Spleen (tissue), 11 donors: ENCODE data around the gene OXLD1. TPM values are rescaled to one million over a fixed set of nuclear protein-coding genes. Genes with fewer than 3 reads are reported as not detected.
"Not testable (repeated sequence)": the region's sequence is repeated elsewhere in the genome, so short reads cannot be mapped to it uniquely, and the experiment has no call there.

Source experiments
- DNase-seq: peaks from one replicate; pipeline ENCODE4 v3.0.0-alpha.2; 2020
- H3K27ac ChIP-seq, 8 donors: fragments of 200-600 bp; sonication (generic) in 7 of 8; 1 replicate in 4 of 8; 2 replicates in 4 of 8; pipeline versions ENCODE4 v1.5.0 to v1.8.0; 2016 to 2021; ENCODE audit warnings: inconsistent platforms in 4 of 8, mild to moderate bottlenecking in 4 of 8, moderate library complexity in 1 of 8
- H3K27me3 ChIP-seq, 7 donors: fragments of 200-600 bp; sonication (generic) in 6 of 7; replicated peaks in 1 of 7; 1 replicate in 4 of 7; 2 replicates in 3 of 7; pipeline versions ENCODE4 v1.5.0 to v1.8.0; 2016 to 2021; ENCODE audit warnings: inconsistent platforms in 3 of 7, mild to moderate bottlenecking in 1 of 7
- H3K36me3 ChIP-seq, 6 donors: fragments of 200-600 bp; sonication (generic) in 5 of 6; 1 replicate in 4 of 6; 2 replicates in 2 of 6; pipeline versions ENCODE4 v1.5.0 to v1.8.0; 2016 to 2021; ENCODE audit warnings: inconsistent platforms in 2 of 6
- H3K4me1 ChIP-seq, 6 donors: fragments of 200-600 bp; sonication (generic) in 5 of 6; 1 replicate in 3 of 6; 2 replicates in 3 of 6; pipeline versions ENCODE4 v1.5.0 to v1.8.0; 2016 to 2021; ENCODE audit warnings: inconsistent platforms in 3 of 6
- H3K4me3 ChIP-seq, 8 donors: fragments of 200-600 bp; sonication (generic) in 7 of 8; 1 replicate in 4 of 8; 2 replicates in 4 of 8; pipeline versions ENCODE4 v1.5.0 to v1.8.0; 2016 to 2021; ENCODE audit warnings: inconsistent platforms in 4 of 8, mild to moderate bottlenecking in 4 of 8, moderate library complexity in 2 of 8
- H3K9me3 ChIP-seq, 8 donors: fragments of 200-600 bp; sonication (generic) in 7 of 8; 1 replicate in 4 of 8; 2 replicates in 4 of 8; pipeline versions ENCODE4 v1.5.0 to v1.8.0; 2016 to 2021; ENCODE audit warnings: inconsistent platforms in 4 of 8
- POLR2A ChIP-seq, 3 donors: fragments of 450-650 bp; IDR thresholded peaks; one replicate each; pipeline ENCODE4 v1.5.1; 2017; ENCODE audit warnings: antibody characterized with exemption in 3 of 3, mild to moderate bottlenecking in 1 of 3
- POLR2AphosphoS5 ChIP-seq, 3 donors: sonication (generic); formaldehyde crosslinking; IDR thresholded peaks; one replicate each; pipeline ENCODE4 v1.5.1; 2017; ENCODE audit warnings: antibody characterized with exemption in 3 of 3
- WGBS, 5 donors: extraction: QIAGEN DNeasy Blood & Tissue Kit in 3 of 5; methylation state at CpG; one replicate each; pipeline versions ENCODE4 v1.1.5 to v1.1.7; 2013 to 2018; 5-methylcytosine and 5-hydroxymethylcytosine counted together
- intact Hi-C: fragments of 100-400 bp; cut with DNase I; formaldehyde crosslinking; loops from one replicate; pipeline ENCODE4 v1.15.0; 2023; ENCODE audit warnings: low total_unique reads
- polyA plus RNA-seq, 3 donors: library from polyadenylated mRNA; stranded (reverse); fragments of 200-250 nt; gene quantifications; one replicate each; pipeline ENCODE4 v1.2.1, GENCODE V29; 2013
- total RNA-seq, 7 donors: library from RNA; depleted of rRNA in 3 of 7; stranded (reverse); fragments of >200 nt in 3 of 7; fragmentation: NEBNext Ultra II Directional in 4 of 7; extraction: Animal tissue kit (Norgen Biotek cat#: 25700) in 4 of 7; gene quantifications; one replicate each; pipeline versions ENCODE4 v1.1.0 to v1.2.1, GENCODE V29; 2016 to 2021
- TF ChIP-seq, protein P1 (sequence below), 11 experiments: fragments of 200-600 bp in 7 of 11; fragments of 450-650 bp in 4 of 11; sonication (generic) in 4 of 11; IDR thresholded peaks in 8 of 11; conservative IDR thresholded peaks in 3 of 11; 1 replicate in 7 of 11; 2 replicates in 4 of 11; pipeline versions ENCODE4 v1.4.0 to v1.8.0; 2016 to 2021; ENCODE audit warnings: antibody characterized with exemption in 11 of 11, inconsistent platforms in 4 of 11, mild to moderate bottlenecking in 1 of 11
- donor health status: healthy with polysubstance abuse.
- donor health status: DM: no; HTN: no; CAD: no; lungs with moderate emphysema.
- donor health status: DM: no; HTN: no; CAD: no.
- donor health status: Bipolar disorder and iron deficiency.
- donor health status: healthy.
- donor health status: DM: no; HTN: no; CAD: no.
- donor health status: DM: yes; HTN: yes; CAD: no.

The OXLD1 gene
- total and polyA plus RNA-seq, 10 donors: 29.4 to 110 (median 36.8) TPM

DNA sequence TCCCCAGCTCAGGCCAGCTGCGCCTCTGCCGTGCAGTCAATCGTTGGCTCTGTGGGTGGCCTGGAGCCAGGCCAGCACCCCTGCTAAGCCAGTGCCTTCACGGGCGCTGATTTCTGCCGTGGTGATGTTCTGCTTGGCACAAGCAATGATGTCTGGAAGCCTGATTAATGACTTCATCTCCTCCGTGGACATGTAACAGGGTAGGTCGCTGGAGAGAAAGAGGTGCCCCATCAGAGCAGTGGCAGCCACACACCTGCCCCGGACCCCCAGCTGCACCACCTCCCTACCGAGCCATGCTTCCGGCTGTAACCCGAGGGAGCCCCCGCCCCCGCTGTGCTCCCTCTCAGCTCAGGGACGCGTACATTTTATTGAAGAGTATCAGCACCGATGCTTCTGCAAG lies 15.3 kb upstream of the OXLD1 start:
- no peak overlapping the region for H3K27ac ChIP-seq
- no peak for DNase-seq
- peaks cover 19 to 50% (median 36%) of the 10 kb centered on the region in 6 donors for H3K4me1 ChIP-seq
- H3K36me3 ChIP-seq: peaks cover 0 to 50% (median 22%) of the 10 kb centered on the region in 6 donors
- TF ChIP-seq POLR2A (IDR thresholded peaks at IDR 0.05) (no peak), POLR2AphosphoS5 (IDR thresholded peaks at IDR 0.05) (no peak)
- TF ChIP-seq, protein P1, sequence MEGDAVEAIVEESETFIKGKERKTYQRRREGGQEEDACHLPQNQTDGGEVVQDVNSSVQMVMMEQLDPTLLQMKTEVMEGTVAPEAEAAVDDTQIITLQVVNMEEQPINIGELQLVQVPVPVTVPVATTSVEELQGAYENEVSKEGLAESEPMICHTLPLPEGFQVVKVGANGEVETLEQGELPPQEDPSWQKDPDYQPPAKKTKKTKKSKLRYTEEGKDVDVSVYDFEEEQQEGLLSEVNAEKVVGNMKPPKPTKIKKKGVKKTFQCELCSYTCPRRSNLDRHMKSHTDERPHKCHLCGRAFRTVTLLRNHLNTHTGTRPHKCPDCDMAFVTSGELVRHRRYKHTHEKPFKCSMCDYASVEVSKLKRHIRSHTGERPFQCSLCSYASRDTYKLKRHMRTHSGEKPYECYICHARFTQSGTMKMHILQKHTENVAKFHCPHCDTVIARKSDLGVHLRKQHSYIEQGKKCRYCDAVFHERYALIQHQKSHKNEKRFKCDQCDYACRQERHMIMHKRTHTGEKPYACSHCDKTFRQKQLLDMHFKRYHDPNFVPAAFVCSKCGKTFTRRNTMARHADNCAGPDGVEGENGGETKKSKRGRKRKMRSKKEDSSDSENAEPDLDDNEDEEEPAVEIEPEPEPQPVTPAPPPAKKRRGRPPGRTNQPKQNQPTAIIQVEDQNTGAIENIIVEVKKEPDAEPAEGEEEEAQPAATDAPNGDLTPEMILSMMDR (IDR thresholded peaks at IDR 0.05 in 8 of 11, conservative IDR thresholded peaks at IDR 0.05 in 3 of 11): no peak
- H3K27me3 ChIP-seq: no peaks in the 10 kb centered on the region
- no peak overlapping the region for H3K4me3 ChIP-seq
- H3K9me3 ChIP-seq: no peaks in the 10 kb centered on the region
- 84 to 91% (median 89%) methylated on average over 16 to 17 of the region's 17 CpGs for WGBS, 5 donors
- intact Hi-C loops: no loop called here

DNA sequence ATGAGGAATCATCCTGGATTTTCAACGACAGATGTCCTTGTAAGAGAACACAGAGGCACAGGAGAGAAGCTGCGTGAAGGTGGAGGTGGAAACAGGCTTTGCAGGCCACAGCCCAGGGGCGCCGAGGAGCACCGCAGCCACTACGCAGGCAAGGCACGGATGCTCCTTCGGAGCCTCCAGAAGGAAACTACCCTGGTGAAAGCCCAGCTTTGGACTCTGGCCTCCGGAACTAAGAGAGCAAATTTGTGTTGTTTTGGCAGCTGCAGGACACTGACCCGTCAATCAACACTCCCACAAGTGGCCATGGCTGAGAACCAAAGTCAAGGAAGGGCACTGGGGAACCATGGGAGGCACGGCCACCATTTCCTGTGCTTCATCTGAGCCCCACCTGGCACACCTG lies 13.7 kb upstream of the OXLD1 start:
- DNase-seq: no peak
- intact Hi-C loops: no loop called here
- Histone ChIP-seq H3K4me1 (peaks cover 14 to 50% (median 29%) of the 10 kb centered on the region in 6 donors), H3K27ac (no peak overlapping the region), H3K9me3 (no peaks in the 10 kb centered on the region), H3K36me3 (peaks cover 0 to 39% (median 13%) of the 10 kb centered on the region in 6 donors), H3K4me3 (no peak overlapping the region), H3K27me3 (no peaks in the 10 kb centered on the region)
- TF ChIP-seq, protein P1 (IDR thresholded peaks at IDR 0.05 in 8 of 11, conservative IDR thresholded peaks at IDR 0.05 in 3 of 11): no peak
- TF ChIP-seq POLR2AphosphoS5 (IDR thresholded peaks at IDR 0.05): no peak
- TF ChIP-seq POLR2A (IDR thresholded peaks at IDR 0.05): no peak
- WGBS, 5 donors: 87 to 96% (median 91%) methylated on average over 11 of the region's 11 CpGs

DNA sequence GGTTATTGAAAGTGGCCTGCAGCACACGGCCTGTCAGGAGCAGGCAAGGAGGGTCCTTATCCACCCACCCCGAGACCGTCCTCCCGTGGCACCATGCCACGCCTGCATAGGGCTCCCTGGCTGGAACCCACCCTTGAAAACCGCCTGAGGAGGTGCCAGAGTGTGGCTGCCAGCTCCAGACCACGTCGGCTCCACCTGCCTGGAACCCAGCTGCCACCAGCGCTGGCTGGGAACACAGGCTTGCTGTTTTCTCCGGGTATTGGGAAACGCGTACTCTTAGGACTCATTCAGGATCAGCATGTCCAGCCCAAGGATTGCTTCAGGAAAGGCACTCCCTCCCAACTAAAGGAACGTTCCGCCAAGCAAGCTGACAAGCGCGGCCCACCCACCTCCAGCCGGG lies 10.5 kb upstream of the OXLD1 start:
- WGBS, 5 donors: 88 to 97% (median 93%) methylated on average over 12 to 17 of the region's 17 CpGs
- Histone ChIP-seq H3K4me3 (no peak overlapping the region), H3K36me3 (peaks cover 0 to 67% (median 41%) of the 10 kb centered on the region in 6 donors), H3K27ac (no peak overlapping the region), H3K27me3 (no peaks in the 10 kb centered on the region), H3K9me3 (no peaks in the 10 kb centered on the region), H3K4me1 (peaks cover 0 to 25% (median 8%) of the 10 kb centered on the region in 6 donors)
- TF ChIP-seq, protein P1 (IDR thresholded peaks at IDR 0.05 in 8 of 11, conservative IDR thresholded peaks at IDR 0.05 in 3 of 11): no peak
- no peak for TF ChIP-seq POLR2A (IDR thresholded peaks at IDR 0.05)
- TF ChIP-seq POLR2AphosphoS5 (IDR thresholded peaks at IDR 0.05): peak in 1 of 3 donors; percentile 52
- no peak for DNase-seq
- intact Hi-C loops: no loop called here

DNA sequence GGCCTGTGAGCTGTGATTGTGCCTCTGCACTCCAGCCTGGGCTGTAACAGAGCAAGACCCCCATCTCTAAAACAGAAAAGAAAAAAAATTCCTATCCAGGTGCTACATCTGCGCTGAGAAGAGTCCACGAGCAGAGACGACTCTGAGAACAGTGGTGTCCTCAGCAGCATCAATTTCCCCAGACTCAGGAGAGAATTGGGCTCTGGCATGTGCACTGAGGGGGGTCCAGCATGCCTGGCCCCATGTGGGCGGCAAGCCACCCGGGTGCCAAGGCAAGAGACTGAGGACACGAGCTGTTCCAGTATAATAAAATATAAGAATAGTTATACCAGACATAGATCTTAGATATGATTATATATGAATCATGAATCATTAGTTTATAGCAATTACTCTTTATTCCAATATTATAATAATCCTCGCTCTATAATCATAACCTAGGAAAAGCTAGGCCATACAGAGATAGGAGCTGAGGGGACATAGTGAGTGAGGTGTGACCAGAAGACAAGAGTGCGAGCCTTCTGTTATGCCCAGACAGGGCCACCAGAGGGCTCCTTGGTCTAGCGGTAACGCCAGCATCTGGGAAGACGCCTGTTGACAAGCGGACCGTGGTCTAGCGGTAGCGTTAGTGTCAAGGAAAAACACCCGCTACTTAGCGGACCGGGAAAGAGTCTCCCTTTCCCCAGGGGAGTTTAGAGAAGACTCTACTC lies 9.3 kb upstream of the OXLD1 start:
- H3K9me3 ChIP-seq, DNase-seq, intact Hi-C loops, H3K27me3 ChIP-seq, H3K4me3 ChIP-seq, H3K27ac ChIP-seq: not testable (repeated sequence)
- peak; percentile 11 to 35 (median 34) for TF ChIP-seq POLR2AphosphoS5 (IDR thresholded peaks at IDR 0.05)
- TF ChIP-seq, protein P1 (IDR thresholded peaks at IDR 0.05 in 8 of 11, conservative IDR thresholded peaks at IDR 0.05 in 3 of 11): peak; percentile 44 to 79 (median 67)
- Histone ChIP-seq H3K36me3 (peaks cover 0 to 67% (median 44%) of the 10 kb centered on the region in 6 donors), H3K4me1 (peaks cover 0 to 18% (median 5%) of the 10 kb centered on the region in 6 donors)
- 38 to 49% (median 45%) methylated on average over 18 of the region's 18 CpGs for WGBS, 5 donors
